HG02852 (cell line): ENCODE data around the gene TRIM67.
"Not testable (repeated sequence)": the region's sequence is repeated elsewhere in the genome, so short reads cannot be mapped to it uniquely, and the experiment has no call there.

ENCODE experiments used
- ATAC-seq: cut with Tn5 transposase; IDR thresholded peaks from one replicate; pipeline ENCODE4 v1.9.1; 2021; ENCODE audit warnings: mild to moderate bottlenecking, moderate library complexity; ENCODE audit not compliant: unreplicated experiment

The TRIM67 gene

GRCh38 chr1:231157311-231157710 lies 4.5 kb upstream of the TRIM67 start:
- ATAC-seq = no peak

- ATAC-seq = not testable (repeated sequence)
These were observed 3.7 kb upstream of the TRIM67 start for GRCh38 chr1:231158141-231158540.

DNA sequence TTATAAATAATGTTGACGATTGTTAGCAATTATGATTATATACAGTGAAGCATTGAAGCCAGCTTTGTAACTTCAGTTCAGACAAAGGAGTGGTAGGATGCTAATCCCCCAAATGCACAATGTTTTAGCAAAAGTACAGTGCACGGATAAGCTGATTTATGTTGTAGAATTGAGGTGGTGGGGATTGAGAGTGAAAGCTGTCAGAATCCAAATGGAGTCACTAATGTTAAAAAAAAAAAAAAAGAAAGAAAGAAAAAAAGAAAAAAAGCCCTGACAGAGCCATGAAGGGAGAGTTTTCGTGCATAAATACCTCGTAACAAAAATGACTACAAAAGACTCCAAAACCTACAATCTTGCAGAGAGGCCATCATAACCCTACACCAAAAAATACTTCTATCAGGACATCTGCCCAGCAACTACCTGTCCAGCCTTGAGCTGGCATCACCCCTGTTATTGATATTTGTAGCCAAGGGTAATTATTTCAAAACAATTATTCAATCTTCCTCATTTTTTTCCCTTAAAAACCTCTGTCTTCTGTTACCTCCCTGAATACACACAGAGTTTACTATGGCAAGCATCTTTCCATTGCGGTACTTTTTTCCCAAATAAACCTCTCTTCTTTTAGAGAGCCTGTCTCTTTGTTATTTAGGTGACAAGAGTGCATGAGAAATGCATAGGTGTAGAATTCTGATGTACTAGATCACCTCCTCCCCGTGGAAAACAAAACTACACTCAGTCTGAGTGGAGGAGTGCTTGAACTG lies 2.5 kb upstream of the TRIM67 start:
- no peak for ATAC-seq

DNA sequence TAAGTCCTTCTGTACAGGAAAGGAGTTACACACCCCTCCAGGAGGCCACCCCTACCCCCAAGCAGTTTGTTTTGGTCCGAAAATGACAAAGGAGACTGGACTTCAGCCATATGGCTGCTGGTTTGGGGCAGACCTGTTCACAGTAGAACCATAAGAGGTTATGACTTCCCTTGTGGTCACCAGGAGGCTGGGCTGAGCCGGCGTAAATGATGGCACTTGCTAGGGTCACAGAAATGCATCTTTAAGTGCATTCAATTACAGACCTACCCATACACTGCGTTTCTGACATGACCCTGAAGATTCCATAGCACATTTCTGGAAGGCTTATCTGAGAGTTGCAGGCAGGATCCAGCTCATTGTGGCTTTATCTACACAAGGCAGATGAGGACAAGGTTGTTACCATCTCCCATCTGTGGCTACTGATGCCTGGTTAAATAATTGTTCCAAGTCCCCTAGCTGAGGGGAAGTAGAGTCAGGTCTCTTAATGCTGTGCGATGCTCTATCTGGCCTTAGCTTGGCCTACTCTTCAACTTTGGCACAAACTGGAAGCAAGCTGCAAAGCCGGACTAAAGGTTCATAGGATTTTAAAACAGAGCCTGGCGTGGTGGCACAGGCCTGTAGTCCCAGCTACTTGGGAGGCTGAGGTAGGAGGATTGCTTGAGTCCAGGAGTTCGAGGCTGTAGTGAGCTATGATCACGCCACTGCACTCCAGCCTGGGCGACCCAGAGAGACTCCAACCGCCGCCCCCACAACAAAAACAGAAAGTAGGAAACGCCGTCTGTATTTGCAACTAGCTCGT lies 1.7 kb upstream of the TRIM67 start:
- no peak for ATAC-seq

DNA sequence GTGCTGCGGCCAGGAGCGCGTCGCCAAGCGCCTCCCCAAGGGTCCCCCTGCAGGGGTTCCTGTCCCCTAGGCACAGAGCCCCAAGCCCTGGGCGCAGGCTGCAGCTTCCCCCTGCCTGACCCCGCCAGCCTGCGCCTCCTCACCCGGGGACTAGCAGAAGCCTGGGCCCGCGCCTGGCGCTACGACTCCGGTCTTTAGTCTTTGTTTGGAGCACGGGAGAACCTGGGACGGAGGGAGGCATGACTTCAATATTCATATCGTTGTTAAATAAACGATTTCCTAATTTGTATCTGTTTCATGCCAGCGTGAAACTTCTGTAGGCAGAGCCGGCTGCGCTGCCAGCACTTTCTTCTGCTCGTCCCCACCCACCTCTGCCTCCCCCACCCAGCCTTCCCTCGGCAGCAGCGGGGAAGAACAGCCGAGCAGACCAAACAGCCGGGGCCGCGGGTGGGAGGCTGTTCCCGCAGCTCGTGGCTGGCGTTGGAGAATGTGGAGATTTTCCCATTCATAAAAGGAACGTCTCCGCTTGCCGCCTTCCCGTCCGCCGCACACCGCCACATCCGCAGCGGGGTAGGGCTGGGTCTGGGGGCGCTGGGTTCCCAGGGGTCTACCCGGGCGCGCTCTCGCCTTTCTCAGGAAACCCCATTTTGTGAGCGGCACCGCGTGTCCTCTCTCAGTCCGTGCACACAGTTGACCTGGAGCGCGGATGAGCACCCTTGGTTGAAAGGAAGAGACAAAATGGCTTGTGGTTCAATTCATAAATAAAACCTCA lies 777 bp upstream of the TRIM67 start:
- no peak for ATAC-seq

GRCh38 chr1:231162297-231162969 lies 575 bp downstream of the TRIM67 start:
- ATAC-seq = no peak

- no peak for ATAC-seq
These were observed 1.3 kb downstream of the TRIM67 start for GRCh38 chr1:231162970-231163829.

DNA sequence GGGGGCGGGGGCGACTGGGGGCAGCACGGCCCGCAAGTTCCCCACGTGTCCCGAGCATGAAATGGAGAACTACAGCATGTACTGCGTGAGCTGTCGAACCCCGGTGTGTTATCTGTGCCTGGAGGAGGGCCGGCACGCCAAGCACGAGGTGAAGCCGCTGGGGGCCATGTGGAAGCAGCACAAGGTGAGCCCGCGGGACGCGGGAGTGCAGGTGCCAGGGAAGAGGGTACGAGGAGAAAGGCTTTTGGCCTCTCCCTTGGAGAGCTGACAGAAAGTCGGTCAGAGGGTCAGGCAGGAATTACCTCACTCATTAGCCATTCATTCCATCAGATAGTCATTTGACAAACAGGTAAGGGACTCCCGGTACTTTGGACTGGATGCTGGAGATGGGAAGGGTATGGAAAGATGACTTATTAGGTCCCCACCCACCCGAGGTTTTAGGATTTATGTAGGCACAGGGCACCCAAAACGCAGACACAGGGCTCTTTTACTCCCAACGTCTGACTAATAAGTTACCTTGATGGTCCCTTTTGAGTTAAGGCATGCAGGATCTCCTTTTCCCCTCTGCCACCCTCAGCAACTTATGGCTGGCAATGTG lies 2.1 kb downstream of the TRIM67 start:
- no peak for ATAC-seq

DNA sequence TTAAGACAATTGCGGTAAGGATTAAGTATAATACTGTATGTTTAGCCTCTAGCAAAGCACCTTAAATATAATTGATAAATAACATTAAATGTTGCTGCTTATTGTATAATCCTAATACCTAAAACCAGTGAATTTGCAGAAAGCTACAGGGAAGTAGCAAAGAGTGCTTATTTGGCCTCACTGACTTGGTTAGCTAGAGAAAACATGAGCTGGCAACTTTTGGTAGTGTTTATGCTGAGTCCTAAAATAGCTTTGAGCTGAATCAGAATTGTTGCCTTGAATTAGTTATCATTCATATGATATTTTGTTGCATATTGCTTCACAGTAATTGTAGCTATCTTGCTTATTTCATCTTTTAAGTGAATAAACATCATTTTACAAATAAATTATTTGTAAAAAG lies 3.5 kb downstream of the TRIM67 start:
- no peak for ATAC-seq

DNA sequence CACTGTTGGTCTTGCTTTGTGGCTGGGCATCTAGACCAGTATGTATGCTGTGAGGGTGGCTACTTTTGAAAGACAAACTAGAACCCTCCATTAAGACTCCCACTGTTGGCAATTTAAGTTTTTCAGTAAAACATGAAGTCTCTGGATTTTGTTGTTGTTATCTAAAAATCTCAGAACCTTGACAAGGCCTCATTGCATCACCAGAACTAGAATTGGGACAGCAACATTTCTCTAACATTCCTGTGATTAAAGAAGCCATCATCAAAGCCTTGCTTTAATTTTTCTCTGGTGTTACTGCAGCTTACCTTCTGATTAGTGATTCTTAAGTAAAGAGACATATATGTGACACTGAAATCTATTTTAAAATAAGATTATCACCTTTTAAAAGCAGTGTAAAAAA lies 4.5 kb downstream of the TRIM67 start:
- ATAC-seq = no peak

DNA sequence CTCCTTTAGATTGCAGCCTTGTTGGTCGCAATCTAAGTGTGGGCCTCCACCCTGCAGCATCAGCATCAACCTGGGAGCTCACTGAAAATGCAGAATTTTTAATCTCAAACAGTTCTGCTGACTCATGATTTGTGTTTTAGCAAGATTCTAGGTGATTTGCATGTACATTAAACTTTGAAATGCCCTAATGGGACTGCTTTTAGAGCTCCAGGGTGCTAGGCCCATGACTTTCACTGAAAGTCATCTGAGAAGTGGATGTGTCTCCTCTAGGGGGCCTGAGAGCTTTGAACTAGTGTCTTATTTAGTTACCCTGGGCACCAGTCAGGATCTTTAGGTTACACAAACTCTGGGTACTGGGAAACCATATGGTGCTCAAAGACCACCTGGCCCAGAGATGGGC lies 9.0 kb downstream of the TRIM67 start:
- ATAC-seq = no peak

DNA sequence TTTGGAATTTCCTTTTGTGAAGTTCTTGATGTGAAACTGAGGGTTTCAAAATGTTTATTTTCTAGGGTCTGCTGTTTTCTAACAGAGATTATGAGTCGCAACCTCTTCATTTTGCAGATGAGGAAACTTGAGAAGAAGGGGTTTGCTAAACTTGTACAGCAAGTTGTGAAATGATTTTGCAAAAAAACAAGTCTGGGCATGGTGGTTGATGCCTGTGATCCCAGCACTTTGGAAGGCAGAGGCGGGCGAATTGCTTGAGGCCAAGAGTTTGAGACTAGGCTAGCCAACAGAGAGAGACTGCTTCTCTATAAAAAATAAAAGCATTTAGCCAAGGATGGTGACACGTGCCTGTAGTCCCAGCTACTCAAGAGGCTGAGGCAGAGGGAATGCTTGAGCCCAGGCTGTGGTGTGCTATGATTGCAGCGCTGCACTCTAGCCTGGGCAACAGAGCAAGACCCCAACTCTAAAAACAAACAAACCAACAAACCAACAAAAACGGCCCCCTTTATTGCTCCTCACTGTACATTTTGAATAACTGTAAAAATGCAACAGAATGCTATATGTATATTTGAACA lies 9.9 kb downstream of the TRIM67 start:
- no peak for ATAC-seq

DNA sequence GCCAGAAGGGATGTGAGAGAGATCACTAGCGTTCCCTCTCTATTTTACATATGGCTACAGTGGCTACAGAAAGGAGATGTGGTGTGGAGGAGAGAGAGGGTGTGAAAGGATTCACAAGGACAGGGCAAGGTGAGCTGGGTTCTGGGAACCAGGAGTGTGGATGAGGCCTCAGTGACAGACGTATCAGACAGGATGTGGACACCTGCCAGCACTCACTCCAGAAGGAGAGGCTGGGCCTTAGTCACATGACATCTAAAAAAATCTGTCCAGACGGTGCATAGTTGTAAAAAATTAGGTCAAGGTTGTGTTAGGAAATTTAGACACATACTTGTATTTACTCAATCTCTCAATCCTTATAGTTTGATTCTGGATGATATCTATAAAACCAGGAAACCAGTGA lies 10.6 kb downstream of the TRIM67 start:
- no peak for ATAC-seq

DNA sequence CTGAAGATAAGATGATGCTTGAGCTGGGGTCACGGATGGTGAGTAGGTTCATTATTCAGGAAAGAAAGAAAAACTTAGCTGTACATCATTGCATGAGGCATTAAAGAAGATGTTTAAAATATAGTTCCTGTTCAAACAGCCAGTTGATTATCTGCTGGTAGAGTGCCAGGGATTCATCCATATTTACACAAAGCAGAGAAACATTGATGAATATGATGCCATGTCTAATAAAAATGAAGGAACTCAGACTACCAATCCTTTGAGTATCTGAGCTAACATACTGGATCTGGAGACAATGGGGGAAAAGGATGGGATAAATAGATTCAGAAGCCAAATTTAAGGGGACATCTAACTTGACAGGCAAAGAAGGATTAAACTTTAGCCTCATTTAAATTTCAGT lies 14.6 kb downstream of the TRIM67 start:
- ATAC-seq = no peak

DNA sequence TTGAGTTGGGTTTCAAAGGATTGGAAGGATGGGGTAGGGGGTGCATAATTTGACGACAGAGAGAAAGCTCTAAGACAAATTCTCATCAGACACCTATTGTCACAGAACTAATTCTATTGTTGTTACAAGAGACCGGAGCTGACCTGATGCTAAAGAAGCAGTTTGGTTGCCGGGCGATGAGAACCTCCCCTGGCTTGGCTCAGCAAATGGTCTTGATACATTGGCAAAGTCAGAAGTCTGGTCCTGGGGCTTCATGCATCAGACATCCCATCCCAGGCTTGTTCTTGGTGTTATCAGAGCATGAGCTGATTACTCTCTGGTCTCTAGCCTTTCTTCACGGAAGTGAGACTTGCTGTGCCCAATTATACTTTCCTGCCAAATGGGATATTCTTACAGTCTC lies 15.4 kb downstream of the TRIM67 start:
- no peak for ATAC-seq

GRCh38 chr1:231177936-231178335 lies 16.1 kb downstream of the TRIM67 start:
- no peak for ATAC-seq

DNA sequence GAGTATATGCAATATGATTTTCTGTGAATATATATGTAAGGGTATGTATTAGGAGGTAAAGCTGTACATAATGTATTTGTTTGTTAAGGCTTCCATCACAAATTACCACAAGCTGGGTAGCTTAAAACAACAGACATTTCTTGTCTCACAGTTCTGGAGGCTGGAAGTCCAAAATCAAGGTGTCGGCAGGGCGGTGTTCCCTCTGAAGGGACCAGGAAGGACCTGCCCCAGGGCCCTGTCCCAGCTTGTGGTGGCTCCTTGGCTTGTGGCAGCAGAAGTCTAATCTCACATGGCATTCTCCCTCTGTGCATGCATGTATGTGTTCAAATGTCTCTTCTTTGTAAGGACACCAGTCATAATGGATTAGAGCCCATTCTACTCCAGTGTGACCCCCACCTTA lies 17.1 kb downstream of the TRIM67 start:
- no peak for ATAC-seq

DNA sequence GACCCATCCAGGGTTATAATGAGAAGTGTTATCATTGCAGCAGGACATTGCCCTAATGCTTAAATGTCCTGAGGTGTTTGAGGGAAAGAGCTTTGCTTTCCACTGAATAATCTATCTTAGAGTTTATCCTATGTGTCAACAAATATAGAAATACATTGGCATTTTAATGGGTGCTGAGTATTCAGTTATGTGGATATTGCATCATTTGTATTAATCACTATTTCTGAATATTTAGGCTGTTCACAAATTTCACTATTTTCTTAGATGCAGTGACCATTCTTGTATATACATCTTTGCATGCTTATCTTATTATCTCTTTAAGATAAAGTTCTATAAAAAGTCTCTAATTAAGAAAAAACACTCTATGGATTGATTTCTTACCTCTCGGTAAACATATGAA lies 18.2 kb downstream of the TRIM67 start:
- ATAC-seq = no peak

DNA sequence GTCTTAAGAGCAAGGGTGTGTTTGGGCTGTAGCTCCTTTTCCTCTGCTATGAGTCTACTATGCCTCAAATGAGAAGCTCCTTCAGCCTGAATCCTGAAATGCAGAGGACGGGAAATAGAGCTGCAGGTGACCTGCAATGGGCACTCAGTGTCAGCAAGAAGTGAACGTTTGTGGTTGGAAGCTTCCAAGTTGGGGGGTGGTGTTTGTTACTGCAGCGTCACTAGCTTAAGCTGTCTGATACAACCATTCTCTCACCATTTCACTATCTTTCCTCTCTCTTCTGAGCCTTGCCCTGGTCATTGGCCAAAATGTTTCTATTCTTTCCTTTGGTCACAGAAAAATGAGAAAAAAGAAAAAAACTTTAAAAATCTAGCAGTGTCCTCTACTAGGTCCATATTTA lies 19.4 kb downstream of the TRIM67 start:
- ATAC-seq = no peak
